SW480 (cell line): ENCODE measurements around the gene PHTF2.

Experiments
- DNase-seq: peaks from one replicate; pipeline ENCODE4 v3.0.0-alpha.2; 2016; ENCODE audit warnings: low spot score

The PHTF2 gene

GRCh38 chr7:77931841-77932240, 133.3 kb downstream of the PHTF2 start:
- DNase-seq = no peak

- no peak for DNase-seq
Measured at GRCh38 chr7:77933394-77933793, 134.8 kb downstream of the PHTF2 start.

- no peak for DNase-seq
Measured at GRCh38 chr7:77935652-77936348, 137.2 kb downstream of the PHTF2 start.

GRCh38 chr7:77940647-77941046, 142.1 kb downstream of the PHTF2 start:
- DNase-seq = peak; percentile 67

- DNase-seq = no peak
Measured at GRCh38 chr7:77942431-77942830, 143.9 kb downstream of the PHTF2 start.

- DNase-seq = no peak
Measured at GRCh38 chr7:77944183-77945182, 145.9 kb downstream of the PHTF2 start.

GRCh38 chr7:77950548-77950947, 152.0 kb downstream of the PHTF2 start:
- DNase-seq = no peak

- no peak for DNase-seq
Measured at GRCh38 chr7:77954773-77955555, 156.4 kb downstream of the PHTF2 start.

GRCh38 chr7:77958436-77958835, 159.9 kb downstream of the PHTF2 start:
- DNase-seq = no peak

- no peak for DNase-seq
Measured at GRCh38 chr7:77959080-77959479, 160.5 kb downstream of the PHTF2 start.

GRCh38 chr7:77960336-77960735, 161.8 kb downstream of the PHTF2 start:
- DNase-seq = no peak

- no peak for DNase-seq
Measured at GRCh38 chr7:77967429-77967828, 168.9 kb downstream of the PHTF2 start.

- no peak for DNase-seq
Measured at GRCh38 chr7:77971726-77972125, 173.2 kb downstream of the PHTF2 start.

- DNase-seq = no peak
Measured at GRCh38 chr7:77975672-77976480, 177.3 kb downstream of the PHTF2 start.

GRCh38 chr7:77979219-77979618, 180.6 kb downstream of the PHTF2 start:
- no peak for DNase-seq

GRCh38 chr7:77980087-77980713, 181.6 kb downstream of the PHTF2 start:
- DNase-seq = no peak

- DNase-seq = no peak
Measured at GRCh38 chr7:77982926-77983550, 184.5 kb downstream of the PHTF2 start.

GRCh38 chr7:77983973-77984372, 185.4 kb downstream of the PHTF2 start:
- DNase-seq = no peak

- DNase-seq = no peak
Measured at GRCh38 chr7:77985232-77985973, 186.8 kb downstream of the PHTF2 start.

GRCh38 chr7:77985974-77986339, 187.4 kb downstream of the PHTF2 start:
- DNase-seq = no peak
